ENCODE data around the gene CERS4. TPM values are rescaled to one million over a fixed set of nuclear protein-coding genes. Genes with fewer than 3 reads are reported as not detected.
"Not testable (repeated sequence)": the region's sequence is repeated elsewhere in the genome, so short reads cannot be mapped to it uniquely, and the experiment has no call there.

The CERS4 gene
- total and polyA plus RNA-seq, 10 donors: 27.7 to 49.2 (median 43.1) TPM

DNA sequence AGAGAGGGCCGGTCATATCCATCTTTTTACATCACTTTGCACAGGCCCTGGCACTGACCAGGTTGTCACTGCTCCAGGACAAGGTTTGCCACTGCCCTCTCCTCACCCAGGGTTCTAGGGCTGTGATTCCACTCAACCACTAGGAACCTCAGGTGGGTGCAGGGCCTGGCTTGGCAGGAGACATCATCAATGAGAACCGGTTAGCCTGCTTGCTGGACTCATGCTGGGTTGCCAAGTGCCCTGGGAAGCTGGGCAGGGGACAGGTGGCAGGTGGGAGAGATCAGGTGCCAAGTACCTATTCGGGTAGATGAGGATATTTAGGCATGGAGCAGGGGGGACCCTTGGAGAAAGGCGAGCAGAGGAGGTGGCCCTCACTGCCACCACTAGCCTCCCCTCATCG is 4.2 kb upstream of the CERS4 start:
- no peak overlapping the region for H3K27ac ChIP-seq
- intact Hi-C loops (cut with DNase I; ENCODE audit: low total_unique reads): no loop called here
- H3K4me3 ChIP-seq: no peak overlapping the region
- no peak for DNase-seq
- no peaks in the 10 kb centered on the region for H3K36me3 ChIP-seq
- H3K9me3 ChIP-seq: no peaks in the 10 kb centered on the region
- H3K27me3 ChIP-seq (replicated peaks in 1 of 7): peaks cover 0 to 22% (median 5%) of the 10 kb centered on the region in 7 donors
- TF ChIP-seq, protein P1, sequence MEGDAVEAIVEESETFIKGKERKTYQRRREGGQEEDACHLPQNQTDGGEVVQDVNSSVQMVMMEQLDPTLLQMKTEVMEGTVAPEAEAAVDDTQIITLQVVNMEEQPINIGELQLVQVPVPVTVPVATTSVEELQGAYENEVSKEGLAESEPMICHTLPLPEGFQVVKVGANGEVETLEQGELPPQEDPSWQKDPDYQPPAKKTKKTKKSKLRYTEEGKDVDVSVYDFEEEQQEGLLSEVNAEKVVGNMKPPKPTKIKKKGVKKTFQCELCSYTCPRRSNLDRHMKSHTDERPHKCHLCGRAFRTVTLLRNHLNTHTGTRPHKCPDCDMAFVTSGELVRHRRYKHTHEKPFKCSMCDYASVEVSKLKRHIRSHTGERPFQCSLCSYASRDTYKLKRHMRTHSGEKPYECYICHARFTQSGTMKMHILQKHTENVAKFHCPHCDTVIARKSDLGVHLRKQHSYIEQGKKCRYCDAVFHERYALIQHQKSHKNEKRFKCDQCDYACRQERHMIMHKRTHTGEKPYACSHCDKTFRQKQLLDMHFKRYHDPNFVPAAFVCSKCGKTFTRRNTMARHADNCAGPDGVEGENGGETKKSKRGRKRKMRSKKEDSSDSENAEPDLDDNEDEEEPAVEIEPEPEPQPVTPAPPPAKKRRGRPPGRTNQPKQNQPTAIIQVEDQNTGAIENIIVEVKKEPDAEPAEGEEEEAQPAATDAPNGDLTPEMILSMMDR (IDR thresholded peaks at IDR 0.05 in 8 of 11, conservative IDR thresholded peaks at IDR 0.05 in 3 of 11): no peak
- TF ChIP-seq POLR2AphosphoS5 (IDR thresholded peaks at IDR 0.05) (no peak), POLR2A (IDR thresholded peaks at IDR 0.05) (no peak)
- peaks cover 0 to 18% (median 11%) of the 10 kb centered on the region in 6 donors for H3K4me1 ChIP-seq
- 77 to 91% (median 87%) methylated on average over 4 to 5 of the region's 5 CpGs for WGBS, 5 donors

DNA sequence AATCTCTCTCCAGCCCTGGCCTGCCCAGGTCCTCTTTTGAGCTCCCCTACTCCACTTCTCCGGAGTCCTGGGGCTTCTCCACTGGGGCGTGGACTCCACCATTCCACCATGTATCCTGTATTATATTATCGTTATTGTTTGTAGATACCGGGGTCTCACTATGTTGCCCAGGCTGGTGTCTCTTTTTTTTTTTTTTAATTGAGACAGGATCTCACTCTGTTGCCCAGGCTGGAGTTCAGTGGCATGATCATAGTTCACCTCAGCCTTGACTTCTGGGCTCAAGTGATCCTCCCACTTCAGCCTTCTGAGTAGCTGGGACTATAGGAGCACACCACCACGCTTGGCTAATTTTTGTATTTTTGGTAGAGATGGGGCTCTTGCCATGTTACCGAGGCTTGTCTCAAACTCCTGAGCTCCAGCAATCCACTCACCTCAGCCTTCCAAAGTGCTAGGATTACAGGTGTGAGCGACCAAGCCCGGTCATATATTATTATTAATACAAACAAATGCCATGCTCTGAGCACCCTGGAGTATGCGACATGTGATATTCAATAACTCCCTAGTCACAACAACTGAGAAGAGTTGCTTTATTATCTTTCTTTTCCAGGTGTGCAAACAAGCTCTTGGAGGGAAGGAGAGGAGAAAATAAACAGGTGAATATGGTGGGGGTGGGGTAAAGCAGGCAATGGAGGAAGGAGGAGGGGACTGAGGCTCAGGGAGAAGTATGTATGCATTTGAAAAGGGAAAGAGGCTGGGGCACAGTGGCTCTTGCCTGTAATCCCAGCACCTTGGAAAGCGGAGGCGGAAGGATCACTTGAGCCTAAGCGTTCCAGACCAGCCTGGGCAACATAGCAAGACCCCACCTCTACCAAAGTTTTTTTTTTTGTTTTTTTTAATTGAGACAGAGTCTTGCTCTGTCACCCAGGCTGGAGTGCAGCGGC is 2.8 kb upstream of the CERS4 start:
- no peak overlapping the region for H3K27ac ChIP-seq
- no peak for DNase-seq
- intact Hi-C loops (cut with DNase I; ENCODE audit: low total_unique reads): no loop called here
- 88 to 95% (median 93%) methylated on average over 13 of the region's 13 CpGs for WGBS, 5 donors
- H3K27me3 ChIP-seq (replicated peaks in 1 of 7): peaks cover 0 to 25% (median 5%) of the 10 kb centered on the region in 7 donors
- no peaks in the 10 kb centered on the region for H3K9me3 ChIP-seq
- H3K36me3 ChIP-seq: no peaks in the 10 kb centered on the region
- TF ChIP-seq POLR2A (IDR thresholded peaks at IDR 0.05) (no peak), POLR2AphosphoS5 (IDR thresholded peaks at IDR 0.05) (no peak)
- TF ChIP-seq, protein P1 (IDR thresholded peaks at IDR 0.05 in 8 of 11, conservative IDR thresholded peaks at IDR 0.05 in 3 of 11): no peak
- no peak overlapping the region for H3K4me3 ChIP-seq
- H3K4me1 ChIP-seq: peaks cover 7 to 33% (median 25%) of the 10 kb centered on the region in 6 donors

DNA sequence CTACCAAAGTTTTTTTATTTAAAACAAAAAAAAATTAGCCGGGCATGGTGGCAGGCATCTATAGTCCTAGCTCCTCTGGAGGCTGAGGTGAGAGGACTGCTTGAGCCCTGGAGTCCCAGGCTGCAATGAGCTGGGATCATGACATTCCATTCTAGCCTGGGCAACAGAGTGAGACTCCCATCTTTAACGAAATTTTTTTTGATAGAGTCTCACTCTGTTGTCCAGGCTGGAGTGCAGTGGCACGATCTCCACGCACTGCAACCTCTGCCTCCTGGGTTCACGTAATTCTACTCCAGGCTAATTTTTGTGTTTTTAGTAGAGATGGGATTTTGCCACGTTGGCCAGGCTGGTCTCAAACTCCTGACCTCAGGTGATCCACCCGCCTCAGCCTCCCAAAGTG is 1.8 kb upstream of the CERS4 start:
- H3K27me3 ChIP-seq (replicated peaks in 1 of 7): peaks cover 0 to 25% (median 5%) of the 10 kb centered on the region in 7 donors
- H3K9me3 ChIP-seq; H3K4me3 ChIP-seq; H3K27ac ChIP-seq; H3K36me3 ChIP-seq; DNase-seq; intact Hi-C loops (cut with DNase I; ENCODE audit: low total_unique reads): not testable (repeated sequence)
- H3K4me1 ChIP-seq: peaks cover 7 to 42% (median 33%) of the 10 kb centered on the region in 6 donors
- whole genome bisulfite sequencing, 5 donors: 88 to 95% (median 91%) methylated on average over 7 of the region's 7 CpGs

DNA sequence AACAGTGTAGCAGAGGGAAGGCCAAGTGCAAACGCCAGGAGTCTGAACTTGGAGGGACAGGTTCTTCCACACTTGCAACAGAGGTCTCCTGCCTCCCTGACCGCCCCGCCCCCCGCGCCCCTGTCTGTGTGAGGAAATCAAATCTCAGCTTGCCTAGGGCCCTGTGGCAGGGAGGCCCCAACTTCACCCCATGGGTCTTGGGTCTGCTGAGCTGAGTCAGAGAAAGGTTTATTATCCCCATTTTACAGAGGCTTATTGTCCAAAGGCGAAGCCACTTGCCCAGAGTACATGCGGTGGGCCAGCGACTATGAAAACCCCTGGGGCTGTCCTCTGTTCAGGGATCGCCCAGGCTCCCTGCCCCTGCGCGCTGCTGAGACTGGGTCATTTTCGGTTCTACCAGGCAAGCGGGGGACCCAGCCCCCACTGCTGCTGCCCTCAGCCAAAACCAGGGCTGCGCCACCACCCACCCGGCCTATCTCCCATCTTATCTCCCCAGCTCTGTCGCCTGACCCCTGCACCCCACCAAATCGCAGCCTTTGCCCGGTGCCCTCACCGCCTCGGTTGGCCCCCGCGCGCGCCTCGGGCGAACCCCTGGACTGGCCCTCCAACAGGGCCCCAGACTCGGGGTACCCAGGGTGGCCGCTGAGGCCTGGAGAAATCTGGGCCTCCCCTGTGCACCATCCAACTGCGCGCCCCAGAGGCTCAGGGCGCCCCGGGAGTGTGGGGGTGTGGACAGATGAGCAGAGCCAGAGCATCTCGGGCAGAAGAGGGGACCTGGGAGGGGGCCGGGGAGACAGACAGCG is 850 bp upstream of the CERS4 start:
- H3K27ac ChIP-seq: peak overlapping the region in 7 of 8 donors; percentile 73 to 94 (median 87)
- intact Hi-C loops (cut with DNase I; ENCODE audit: low total_unique reads): no loop called here
- 46 to 59% (median 52%) methylated on average over 27 to 35 of the region's 35 CpGs for WGBS, 5 donors
- H3K4me3 ChIP-seq: peak overlapping the region; percentile 70 to 95 (median 78)
- no peaks in the 10 kb centered on the region for H3K9me3 ChIP-seq
- peaks cover 0 to 7% (median 0%) of the 10 kb centered on the region in 6 donors for H3K36me3 ChIP-seq
- H3K4me1 ChIP-seq: peaks cover 7 to 52% (median 33%) of the 10 kb centered on the region in 6 donors
- no peak for TF ChIP-seq POLR2AphosphoS5 (IDR thresholded peaks at IDR 0.05)
- TF ChIP-seq POLR2A (IDR thresholded peaks at IDR 0.05): no peak
- DNase-seq: no peak
- peaks cover 0 to 25% (median 5%) of the 10 kb centered on the region in 7 donors for H3K27me3 ChIP-seq (replicated peaks in 1 of 7)

All from spleen (tissue), 11 donors.